HepG2 (cell line): ENCODE data around the gene APBB2. TPM values are rescaled to one million over a fixed set of nuclear protein-coding genes. Genes with fewer than 3 reads are reported as not detected.

Experiments
- ATAC-seq: fragments of 200-7000 bp; cut with Tn5 transposase; 3 replicates; pipeline ENCODE4 v1.9.1; 2020; ENCODE audit warnings: mild to moderate bottlenecking, moderate library complexity
- BruUV-seq: library from RNA; stranded (reverse); fragments of 400-500 nt; replicated peaks from 2 replicates; lab custom pipeline; 2021; lab: Mats Ljungman, UMichigan
- CTCF ChIA-PET: fragments of 300-600 bp; formaldehyde crosslinking; extraction: SDS; loops from one replicate; lab custom pipeline; 2021; ENCODE audit warnings: low total read pairs, inconsistent platforms, low intra/inter-chr PET ratio; lab: Yijun Ruan, JAX
- POLR2A ChIA-PET: fragments of 350-600 bp; sonication (Branson Sonifier 250); formaldehyde crosslinking; loops from one replicate; lab custom pipeline; 2020; ENCODE audit warnings: antibody characterized with exemption, inconsistent platforms; lab: Yijun Ruan, JAX
- DNase-seq: peaks from one replicate; pipeline ENCODE4 v3.0.0-alpha.2; 2015; ENCODE audit warnings: low spot score
- FAIRE-seq: peaks from 3 replicates; lab custom pipeline; 2011; peaks lifted over from hg19 to GRCh38; lab: Jason Lieb, UNC
- H2AFZ ChIP-seq: one replicate; pipeline ENCODE4 v1.6.1; 2011; ENCODE audit warnings: low read length, inconsistent platforms
- H3K27ac ChIP-seq: fragments of 300-600 bp; 3 replicates; pipeline ENCODE4 v1.8.0; 2011; ENCODE audit warnings: mixed run types, mild to moderate bottlenecking, mixed read lengths, low read length, inconsistent platforms; ENCODE audit not compliant: insufficient read depth; ENCODE audit errors: extremely low read length
- H3K27me3 ChIP-seq, 2 experiments: fragments of 200-600 bp in 1 of 2; 2 replicates in 1 of 2; 3 replicates in 1 of 2; pipeline versions ENCODE4 v1.6.0 to v1.8.0; 2011; ENCODE audit warnings: low read length in 2 of 2, mild to moderate bottlenecking in 2 of 2, moderate library complexity in 2 of 2, inconsistent platforms in 1 of 2; ENCODE audit not compliant: insufficient read depth in 2 of 2, control insufficient read depth in 1 of 2
- H3K36me3 ChIP-seq, 2 experiments: fragments of 200-600 bp in 1 of 2; replicated peaks in 1 of 2; 2 replicates in 1 of 2; 3 replicates in 1 of 2; pipeline versions ENCODE4 v1.5.1 to v1.8.0; 2011; ENCODE audit warnings: low read length in 2 of 2, inconsistent platforms in 1 of 2; ENCODE audit not compliant: insufficient read depth in 2 of 2, control insufficient read depth in 1 of 2
- H3K4me1 ChIP-seq: 2 replicates; pipeline ENCODE4 v1.5.1; 2012; ENCODE audit warnings: low read length, inconsistent platforms; ENCODE audit not compliant: insufficient read depth
- H3K4me2 ChIP-seq: 2 replicates; pipeline ENCODE4 v1.6.0; 2011; ENCODE audit warnings: low read depth, low read length, inconsistent platforms
- H3K4me3 ChIP-seq, 3 experiments: fragments of 200-600 bp in 1 of 3; sonication (generic), shearing (Covaris generic) in 1 of 3; replicated peaks in 1 of 3; 2 replicates each; pipeline ENCODE4 v1.5.1; 2011 to 2016; ENCODE audit warnings: low read length in 3 of 3, inconsistent platforms in 2 of 3, low read depth in 2 of 3, mild to moderate bottlenecking in 2 of 3, control low read depth in 1 of 3, mixed read lengths in 1 of 3; ENCODE audit not compliant: insufficient read depth in 1 of 3
- H3K79me2 ChIP-seq: one replicate; pipeline ENCODE4 v1.6.1; 2011; ENCODE audit warnings: low read length, inconsistent platforms; ENCODE audit not compliant: insufficient read depth
- H3K9ac ChIP-seq: 2 replicates; pipeline ENCODE4 v1.6.0; 2011; ENCODE audit warnings: mild to moderate bottlenecking, low read depth, low read length, inconsistent platforms; ENCODE audit not compliant: insufficient read depth
- H3K9me3 ChIP-seq: 2 replicates; pipeline ENCODE4 v1.5.1; 2012; ENCODE audit warnings: mild to moderate bottlenecking, low read length
- H4K20me1 ChIP-seq: 2 replicates; pipeline ENCODE4 v1.6.0; 2011; ENCODE audit warnings: inconsistent platforms, mild to moderate bottlenecking, low read length, moderate library complexity; ENCODE audit not compliant: insufficient read depth
- AHR ChIP-seq: IDR thresholded peaks from 2 replicates; pipeline ENCODE4 v1.6.1; 2018; ENCODE audit warnings: missing genetic modification reagents, missing compliant biosample characterization
- AKAP8 ChIP-seq: sonication (generic); formaldehyde crosslinking; IDR thresholded peaks from 2 replicates; pipeline ENCODE4 v1.5.1; 2020; ENCODE audit warnings: mild to moderate bottlenecking, missing genetic modification reagents
- ARID5B ChIP-seq: IDR thresholded peaks from 2 replicates; pipeline ENCODE4 v1.4.0; 2020; ENCODE audit warnings: mild to moderate bottlenecking, missing genetic modification reagents
- ZBTB21 ChIP-seq: sonication (generic); formaldehyde crosslinking; IDR thresholded peaks from 2 replicates; pipeline ENCODE4 v1.4.0; 2020; ENCODE audit warnings: missing genetic modification reagents
- ZNF232 ChIP-seq: sonication (generic); formaldehyde crosslinking; IDR thresholded peaks from 2 replicates; pipeline ENCODE4 v1.4.0; 2020; ENCODE audit warnings: missing genetic modification reagents, borderline replicate concordance
- ZNF335 ChIP-seq: sonication (generic); formaldehyde crosslinking; IDR thresholded peaks from 2 replicates; pipeline ENCODE4 v1.4.0; 2020; ENCODE audit warnings: missing genetic modification reagents
- ZNF816 ChIP-seq: sonication (generic); formaldehyde crosslinking; IDR thresholded peaks from 2 replicates; pipeline ENCODE4 v1.8.0; 2022; ENCODE audit warnings: missing genetic modification reagents, mild to moderate bottlenecking, borderline replicate concordance
- WGBS: methylation state at CpG from one replicate; pipeline ENCODE4 v1.1.6; 2017; ENCODE audit warnings: low lambda C conversion rate; 5-methylcytosine and 5-hydroxymethylcytosine counted together
- in situ Hi-C: cut with HindIII; loops from 2 replicates; pipeline ENCODE4 v1.10.0; 2017; ENCODE audit warnings: low pct_unique_long_range_greater_than_20kb; ENCODE audit not compliant: extremely low pct_ligation_motif_present
- intact Hi-C: fragments of 100-400 bp; cut with micrococcal nuclease; formaldehyde crosslinking; loops from one replicate; pipeline ENCODE4 v1.10.0; 2022; ENCODE audit not compliant: unreplicated experiment
- polyA plus RNA-seq, 8 experiments: library from polyadenylated mRNA; depleted of rRNA in 3 of 8; stranded (reverse) in 7 of 8; unstranded in 1 of 8; fragments of >200 nt; fragmentation: Illumina TruSeq in 4 of 8; extraction: Trizol in 4 of 8; gene quantifications; 2 replicates each; pipeline versions ENCODE4 v1.2.1 to v1.2.3, GENCODE V29; 2011 to 2016; ENCODE audit warnings: low read depth in 4 of 8, missing spikeins in 1 of 8, mixed read lengths in 1 of 8; ENCODE audit not compliant: insufficient read depth in 1 of 8
- total RNA-seq, 5 experiments: library from RNA; depleted of rRNA; stranded (reverse); fragments of >200 nt; fragmentation: Illumina TruSeq; extraction: Trizol; gene quantifications; 2 replicates each; pipeline ENCODE4 v1.2.3, GENCODE V29; 2016; ENCODE audit warnings: low read depth in 1 of 5

Gene APBB2
- total and polyA plus RNA-seq, 2 of the 13 experiments (the other 11 are each of a cell fraction or from before 2014, with no cell fraction given) = 11.7 to 17.0 TPM

GRCh38 chr4:41095973-41096372 is 118.4 kb downstream of the APBB2 start:
- 97% methylated on average over 4 of the region's 4 CpGs for WGBS
- no peak overlapping the region for H3K4me2 ChIP-seq
- no TSS peak for BruUV-seq
- DNase-seq = no peak
- 0 out of 5 replicates have a peak, but pooled peaks cover 0 to 2% of the 10 kb centered on the region in 2 experiments for H3K36me3 ChIP-seq
- no peak overlapping the region for H3K27ac ChIP-seq
- no peak overlapping the region for H3K4me3 ChIP-seq
- ChIA-PET CTCF (no interaction called here), POLR2A (no interaction called here)
- TF ChIP-seq ZNF816 (no peak), AHR (CRISPR knock-in tag) (no peak), ZBTB21 (no peak), ZNF335 (no peak), ARID5B (no peak), ZNF232 (CRISPR knock-in tag) (no peak), AKAP8 (CRISPR knock-in tag) (no peak)
- no peak for ATAC-seq
- H3K9ac ChIP-seq = no peak overlapping the region
- H3K27me3 ChIP-seq = no peaks in the 10 kb centered on the region
- H3K4me1 ChIP-seq = peaks cover 27% of the 10 kb centered on the region
- no peaks in the 10 kb centered on the region for H4K20me1 ChIP-seq
- no peak overlapping the region for H2AFZ ChIP-seq
- in situ Hi-C loops = no loop called here
- intact Hi-C loops = no loop called here
- H3K9me3 ChIP-seq = no peaks in the 10 kb centered on the region
- H3K79me2 ChIP-seq = no peaks in the 10 kb centered on the region
- no peak for FAIRE-seq
